Activated CD4-positive, CD25-positive, alpha-beta regulatory T cell treated with anti-CD3 and anti-CD28 coated beads, Interleukin-2, amount 50 U/mL, for 72 hours (primary cell): ENCODE data around the gene DENND4A.
"Not testable (repeated sequence)": the region's sequence is repeated elsewhere in the genome, so short reads cannot be mapped to it uniquely, and the experiment has no call there.

Experiments used
- DNase-seq: peaks from one replicate; pipeline ENCODE4 v3.0.0; 2021

Gene DENND4A

GRCh38 chr15:65751431-65751830, 40.7 kb downstream of the DENND4A start:
- no peak for DNase-seq

- DNase-seq, result no peak
These were observed 44.8 kb downstream of the DENND4A start for GRCh38 chr15:65747265-65747664.

- no peak for DNase-seq
These were observed 48.3 kb downstream of the DENND4A start for GRCh38 chr15:65743637-65744252.

GRCh38 chr15:65740148-65740547, 51.9 kb downstream of the DENND4A start:
- no peak for DNase-seq

GRCh38 chr15:65738649-65739048, 53.4 kb downstream of the DENND4A start:
- DNase-seq, result no peak

GRCh38 chr15:65733599-65733998, 58.5 kb downstream of the DENND4A start:
- not testable (repeated sequence) for DNase-seq

GRCh38 chr15:65732698-65733097, 59.4 kb downstream of the DENND4A start:
- DNase-seq, result no peak

- DNase-seq, result no peak
These were observed 60.2 kb downstream of the DENND4A start for GRCh38 chr15:65731926-65732325.

GRCh38 chr15:65730549-65731172, 61.4 kb downstream of the DENND4A start:
- DNase-seq, result no peak

- no peak for DNase-seq
These were observed 67.5 kb downstream of the DENND4A start for GRCh38 chr15:65724464-65725215.

- DNase-seq, result no peak
These were observed 68.2 kb downstream of the DENND4A start for GRCh38 chr15:65723876-65724275.

- DNase-seq, result no peak
These were observed 69.9 kb downstream of the DENND4A start for GRCh38 chr15:65722191-65722590.

GRCh38 chr15:65712415-65712814, 79.7 kb downstream of the DENND4A start:
- DNase-seq, result no peak

- DNase-seq, result no peak
These were observed 97.0 kb downstream of the DENND4A start for GRCh38 chr15:65695081-65695480.

GRCh38 chr15:65690778-65691177, 101.3 kb downstream of the DENND4A start:
- DNase-seq, result no peak

- DNase-seq, result no peak
These were observed 101.9 kb downstream of the DENND4A start for GRCh38 chr15:65690173-65690572.

- no peak for DNase-seq
These were observed 103.6 kb downstream of the DENND4A start for GRCh38 chr15:65688462-65688861.

- DNase-seq, result no peak
These were observed 109.6 kb downstream of the DENND4A start for GRCh38 chr15:65682404-65682911.

GRCh38 chr15:65680544-65680943, 111.5 kb downstream of the DENND4A start:
- no peak for DNase-seq

- DNase-seq, result no peak
These were observed 116.0 kb downstream of the DENND4A start for GRCh38 chr15:65676123-65676522.

- no peak for DNase-seq
These were observed 116.5 kb downstream of the DENND4A start for GRCh38 chr15:65675551-65675950.

GRCh38 chr15:65666257-65666656, 125.8 kb downstream of the DENND4A start:
- DNase-seq, result no peak

- no peak for DNase-seq
These were observed 128.6 kb downstream of the DENND4A start for GRCh38 chr15:65663521-65663920.

GRCh38 chr15:65660927-65661326, 131.2 kb downstream of the DENND4A start:
- no peak for DNase-seq
